A549 (cell line): ENCODE measurements around the gene HAUS8.

ENCODE experiments used
- MAFK ChIP-seq: fragments of 450-650 bp; IDR thresholded peaks from 2 replicates; pipeline ENCODE4 v1.6.1; 2014; ENCODE audit not compliant: partially characterized antibody
- POLR2A ChIP-seq: IDR thresholded peaks from 2 replicates; pipeline ENCODE4 v1.6.1; 2012; ENCODE audit warnings: mild to moderate bottlenecking, low read length
- TF ChIP-seq, protein P1 (sequence below): fragments of >200 bp; sonication (Bioruptor Twin); formaldehyde crosslinking; IDR thresholded peaks from 3 replicates; pipeline ENCODE4 v1.5.1; 2016
- TF ChIP-seq, protein P2 (sequence below): fragments of 250-450 bp; sonication (Bioruptor Pico); IDR thresholded peaks from 2 replicates; pipeline ENCODE4 v1.5.0; 2021; ENCODE audit warnings: mild to moderate bottlenecking, moderate library complexity, borderline replicate concordance

DNA sequence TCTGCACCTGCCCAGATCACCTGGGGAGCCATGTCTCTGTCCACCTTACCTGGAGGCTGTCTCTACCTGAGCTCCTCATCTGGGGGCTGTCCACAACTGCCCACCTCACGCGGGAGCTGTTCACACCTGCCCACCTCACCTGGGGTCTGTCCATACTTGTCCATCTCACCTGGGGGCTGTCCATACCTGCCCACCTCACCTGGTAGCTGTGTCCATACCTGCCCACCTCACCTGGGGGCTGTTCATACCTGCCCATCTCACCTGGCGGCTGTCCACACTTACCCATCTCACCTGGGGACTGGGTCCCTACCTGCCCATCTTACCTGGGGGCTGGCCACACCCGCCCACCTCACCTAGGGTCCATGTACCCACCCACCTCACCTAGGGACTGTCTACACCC is 38.6 kb downstream of the HAUS8 start:
- TF ChIP-seq POLR2A (no peak), MAFK (no peak)
- TF ChIP-seq, protein P1, sequence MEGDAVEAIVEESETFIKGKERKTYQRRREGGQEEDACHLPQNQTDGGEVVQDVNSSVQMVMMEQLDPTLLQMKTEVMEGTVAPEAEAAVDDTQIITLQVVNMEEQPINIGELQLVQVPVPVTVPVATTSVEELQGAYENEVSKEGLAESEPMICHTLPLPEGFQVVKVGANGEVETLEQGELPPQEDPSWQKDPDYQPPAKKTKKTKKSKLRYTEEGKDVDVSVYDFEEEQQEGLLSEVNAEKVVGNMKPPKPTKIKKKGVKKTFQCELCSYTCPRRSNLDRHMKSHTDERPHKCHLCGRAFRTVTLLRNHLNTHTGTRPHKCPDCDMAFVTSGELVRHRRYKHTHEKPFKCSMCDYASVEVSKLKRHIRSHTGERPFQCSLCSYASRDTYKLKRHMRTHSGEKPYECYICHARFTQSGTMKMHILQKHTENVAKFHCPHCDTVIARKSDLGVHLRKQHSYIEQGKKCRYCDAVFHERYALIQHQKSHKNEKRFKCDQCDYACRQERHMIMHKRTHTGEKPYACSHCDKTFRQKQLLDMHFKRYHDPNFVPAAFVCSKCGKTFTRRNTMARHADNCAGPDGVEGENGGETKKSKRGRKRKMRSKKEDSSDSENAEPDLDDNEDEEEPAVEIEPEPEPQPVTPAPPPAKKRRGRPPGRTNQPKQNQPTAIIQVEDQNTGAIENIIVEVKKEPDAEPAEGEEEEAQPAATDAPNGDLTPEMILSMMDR, result no peak
- TF ChIP-seq, protein P2, sequence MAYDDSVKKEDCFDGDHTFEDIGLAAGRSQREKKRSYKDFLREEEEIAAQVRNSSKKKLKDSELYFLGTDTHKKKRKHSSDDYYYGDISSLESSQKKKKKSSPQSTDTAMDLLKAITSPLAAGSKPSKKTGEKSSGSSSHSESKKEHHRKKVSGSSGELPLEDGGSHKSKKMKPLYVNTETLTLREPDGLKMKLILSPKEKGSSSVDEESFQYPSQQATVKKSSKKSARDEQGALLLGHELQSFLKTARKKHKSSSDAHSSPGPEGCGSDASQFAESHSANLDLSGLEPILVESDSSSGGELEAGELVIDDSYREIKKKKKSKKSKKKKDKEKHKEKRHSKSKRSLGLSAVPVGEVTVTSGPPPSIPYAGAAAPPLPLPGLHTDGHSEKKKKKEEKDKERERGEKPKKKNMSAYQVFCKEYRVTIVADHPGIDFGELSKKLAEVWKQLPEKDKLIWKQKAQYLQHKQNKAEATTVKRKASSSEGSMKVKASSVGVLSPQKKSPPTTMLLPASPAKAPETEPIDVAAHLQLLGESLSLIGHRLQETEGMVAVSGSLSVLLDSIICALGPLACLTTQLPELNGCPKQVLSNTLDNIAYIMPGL (CRISPR knock-in tag), result no peak
